ENCODE data around the gene MBLAC2.

MBLAC2 gene

DNA sequence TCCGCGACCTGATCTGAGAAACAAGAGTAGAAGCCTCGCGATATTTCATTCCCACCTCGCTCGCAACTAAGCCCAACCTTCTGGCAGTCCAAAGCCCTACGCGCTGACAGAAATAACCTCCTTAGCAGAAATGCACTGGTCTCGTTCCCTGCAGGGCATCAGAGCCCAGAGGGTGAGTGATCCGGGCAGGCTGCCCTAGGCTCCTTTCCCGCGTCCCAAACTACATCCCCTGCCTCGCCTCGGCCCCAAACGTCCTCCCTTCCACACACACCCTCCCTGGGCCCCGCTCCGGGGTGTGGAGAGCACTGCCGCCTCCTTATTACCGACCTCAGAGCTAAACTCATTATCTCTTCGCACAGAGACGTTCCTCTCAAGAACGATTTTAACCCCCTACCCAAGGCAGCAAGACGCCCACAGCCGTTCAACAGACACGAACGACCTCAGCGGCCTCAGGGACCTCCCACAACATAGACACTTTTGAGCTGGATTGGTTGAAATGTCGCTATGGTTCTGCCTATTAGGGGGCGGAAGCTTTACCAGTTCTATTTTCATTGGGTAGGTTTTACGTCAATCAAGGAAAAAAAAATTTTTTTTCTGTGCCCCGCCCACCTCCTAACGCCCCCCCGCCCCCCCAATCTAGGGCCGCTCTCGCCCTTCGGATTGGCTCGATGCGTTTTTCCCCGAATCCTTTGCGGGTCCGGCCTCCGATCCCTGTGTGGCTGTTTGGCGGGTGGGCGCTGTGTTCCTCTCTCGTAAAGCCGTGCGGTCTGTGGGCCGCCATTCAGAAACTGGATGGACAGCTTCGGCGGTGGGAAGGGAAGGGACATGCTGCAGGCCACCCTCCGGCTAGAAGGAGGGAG, 65.0 kb downstream of the MBLAC2 start, which contains the start of gene CETN3:
TSS of gene CETN3 (minus strand) at position 439 of the 860 bp plus-strand sequence. CDS start at position 344, 95 bp downstream.
- in situ Hi-C loops (cut with MboI; ENCODE audit: low pct_unique_long_range_greater_than_20kb, low sequenced_read_pairs, unreplicated experiment), result no loop called here
- peak; percentile 85 for DNase-seq (ENCODE audit: low spot score)
- TF ChIP-seq CTCF (IDR thresholded peaks at IDR 0.05; ENCODE audit: extremely low read depth, insufficient read depth, missing control alignments), result no peak

DNA sequence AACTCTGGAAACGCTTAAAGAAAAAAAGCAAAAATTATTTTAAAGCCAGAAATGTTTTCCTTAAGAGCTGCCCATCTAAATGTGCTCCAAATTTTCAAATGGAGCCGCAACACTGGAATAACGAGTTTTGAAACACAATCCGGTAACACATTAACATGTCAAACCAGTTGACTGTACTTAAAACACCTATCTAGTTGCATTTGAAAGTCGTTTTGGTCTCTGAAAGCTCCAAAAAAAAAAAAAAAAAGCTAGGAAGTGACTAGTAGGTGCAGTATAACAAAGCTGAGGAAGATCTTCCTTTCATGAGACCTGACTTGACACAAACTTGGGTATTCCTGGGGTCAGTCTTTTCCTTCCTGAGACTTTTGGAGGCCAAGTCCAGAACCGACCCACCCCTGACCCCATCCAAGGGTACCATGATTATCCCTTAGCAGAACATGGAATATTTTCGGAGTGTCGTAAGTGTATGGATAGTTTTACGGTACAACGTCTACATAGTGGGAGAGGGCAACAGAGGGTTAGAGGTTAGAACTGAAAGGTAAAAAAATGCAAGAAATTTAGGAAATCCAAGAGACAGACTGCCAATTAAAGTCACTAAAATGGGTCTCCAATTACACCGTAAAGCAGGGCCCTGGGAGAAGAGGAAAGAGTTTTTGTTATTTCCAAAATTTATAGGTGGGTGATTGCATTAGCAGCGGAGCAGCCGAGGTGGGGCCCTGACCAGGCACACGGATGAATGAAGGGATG, 65.8 kb downstream of the MBLAC2 start:
- no peak for TF ChIP-seq CTCF (IDR thresholded peaks at IDR 0.05; ENCODE audit: extremely low read depth, insufficient read depth, missing control alignments)
- DNase-seq (ENCODE audit: low spot score), result no peak
- in situ Hi-C loops (cut with MboI; ENCODE audit: low pct_unique_long_range_greater_than_20kb, low sequenced_read_pairs, unreplicated experiment), result no loop called here
